HG03025 (cell line): Measurements from ENCODE around the gene PTGES3L.

Experiments used
- ATAC-seq: cut with Tn5 transposase; IDR thresholded peaks from one replicate; pipeline ENCODE4 v1.9.1; 2021; ENCODE audit warnings: mild to moderate bottlenecking, moderate library complexity; ENCODE audit not compliant: unreplicated experiment, low FRiP score

Gene PTGES3L

GRCh38 chr17:42979511-42980273, at the start of gene PTGES3L:
TSS of gene PTGES3L (minus strand) at chr17:42980080. CDS start at chr17:42980053, 27 bp downstream.
- ATAC-seq, result no peak

- no peak for ATAC-seq
These were observed 48.5 kb upstream of the PTGES3L start for GRCh38 chr17:43028221-43028861.

DNA sequence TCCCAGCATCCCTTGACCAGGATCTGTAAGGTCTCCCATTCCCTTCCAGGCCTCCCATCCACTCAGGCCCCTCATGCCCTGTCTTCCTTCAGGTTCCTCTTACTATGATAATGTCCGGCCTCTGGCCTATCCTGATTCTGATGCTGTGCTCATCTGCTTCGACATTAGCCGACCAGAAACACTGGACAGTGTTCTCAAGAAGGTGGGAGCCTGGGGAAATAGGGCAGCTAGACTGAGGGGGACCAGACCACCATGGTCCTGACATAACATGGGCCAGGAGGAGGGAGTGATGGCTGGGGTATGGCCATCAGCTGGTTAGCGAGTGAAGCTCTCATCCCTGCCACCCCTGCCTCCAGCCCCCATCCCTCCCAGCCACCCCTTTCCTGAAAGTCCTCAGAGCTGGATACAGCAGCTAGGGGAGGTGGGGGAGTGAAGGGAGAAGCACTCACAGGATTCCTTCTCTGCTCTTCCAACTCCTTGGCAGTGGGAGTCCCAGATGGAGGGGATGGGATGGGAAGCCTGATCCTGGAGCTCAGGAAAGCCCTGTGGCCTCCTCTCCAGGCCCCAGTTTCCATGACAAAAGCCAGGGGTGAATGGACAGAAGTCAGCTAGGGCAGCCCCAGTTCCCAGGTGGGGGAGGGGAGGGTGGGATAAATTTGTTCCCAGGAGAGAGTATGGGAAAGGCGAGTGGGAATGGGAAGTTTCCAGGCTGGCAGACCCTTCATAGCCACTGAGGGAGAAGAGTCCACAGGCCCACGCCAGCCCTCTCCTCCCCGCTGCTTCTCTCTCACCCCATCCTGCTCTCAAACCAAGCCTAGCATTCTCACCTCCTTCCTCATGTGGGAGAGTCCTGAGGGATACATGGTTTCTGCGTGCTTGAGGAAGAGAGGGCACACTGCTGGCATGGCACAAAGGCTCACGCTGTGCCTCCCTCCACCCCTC, 47.5 kb upstream of the PTGES3L start:
- ATAC-seq, result no peak

DNA sequence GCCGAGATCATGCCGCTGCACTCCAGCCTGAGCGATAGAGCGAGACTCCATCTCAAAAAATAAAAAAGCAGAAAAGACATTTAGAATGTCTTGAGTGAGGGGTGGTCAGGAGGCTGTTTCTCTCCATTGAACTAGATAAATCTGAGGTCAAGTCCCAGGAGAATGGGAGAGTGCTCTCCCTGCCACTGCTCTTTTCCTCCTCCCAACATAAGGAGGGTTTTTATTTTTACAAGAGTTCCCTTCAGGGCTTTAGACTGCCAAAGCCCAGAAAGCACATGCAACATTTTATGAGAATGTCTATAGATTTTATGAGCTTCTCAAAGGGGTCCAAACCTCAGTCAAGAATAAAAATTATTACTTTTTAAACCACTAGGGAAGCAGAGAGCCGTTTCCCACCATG, 46.7 kb upstream of the PTGES3L start:
- no peak for ATAC-seq

DNA sequence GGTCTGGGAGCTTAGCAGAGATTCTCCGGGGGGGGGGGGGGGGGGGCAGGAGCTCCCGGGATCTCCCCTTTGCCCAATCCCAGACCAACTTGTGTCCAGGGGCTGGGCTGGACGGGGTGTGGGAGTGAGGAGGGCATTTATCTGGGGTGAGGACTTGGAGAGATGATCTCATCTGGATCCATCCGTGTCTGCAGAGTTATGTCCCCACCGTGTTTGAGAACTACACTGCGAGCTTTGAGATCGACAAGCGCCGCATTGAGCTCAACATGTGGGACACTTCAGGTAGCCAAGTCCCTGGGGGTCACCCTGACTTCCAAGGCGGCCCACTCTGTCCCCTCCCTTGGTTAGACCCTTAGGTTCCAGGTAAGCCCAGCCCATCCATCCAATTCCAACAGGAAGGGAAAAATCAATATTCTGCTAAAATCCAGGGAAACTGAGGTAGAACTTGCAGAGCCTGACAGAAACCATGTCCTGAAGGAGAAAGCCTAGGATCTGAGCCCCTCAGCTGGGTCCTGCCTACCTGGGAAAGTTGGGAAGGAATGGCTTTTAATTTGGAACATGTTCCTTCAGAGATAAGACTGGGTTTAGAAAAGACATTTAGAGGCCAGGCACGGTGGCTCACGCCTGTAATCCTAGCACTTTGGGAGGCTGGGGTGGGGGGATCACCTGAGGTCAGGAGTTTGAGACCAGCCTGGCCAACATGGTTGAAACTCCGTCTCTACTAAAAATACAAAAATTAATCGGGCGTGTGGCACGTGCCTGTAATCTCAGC, 46.1 kb upstream of the PTGES3L start:
- no peak for ATAC-seq

DNA sequence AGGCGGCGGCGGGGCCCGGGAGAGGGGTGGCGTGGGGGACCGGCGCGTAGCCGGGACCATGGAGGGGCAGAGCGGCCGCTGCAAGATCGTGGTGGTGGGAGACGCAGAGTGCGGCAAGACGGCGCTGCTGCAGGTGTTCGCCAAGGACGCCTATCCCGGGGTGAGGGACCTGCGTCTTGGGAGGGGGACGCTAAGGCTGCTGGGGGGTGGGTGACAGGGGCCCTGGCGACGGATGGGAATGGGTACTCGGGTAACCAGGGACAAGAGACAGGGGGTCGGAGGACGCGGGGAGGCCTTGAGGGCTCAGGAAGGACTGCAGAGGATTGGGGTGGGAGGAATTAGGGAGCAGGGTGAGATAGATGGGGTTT, 45.4 kb upstream of the PTGES3L start:
- ATAC-seq, result no peak

- ATAC-seq, result no peak
These were observed 44.8 kb upstream of the PTGES3L start, which contains the start of gene RND2 for GRCh38 chr17:43024407-43025289. TSS of gene RND2 (plus strand) at chr17:43025231. CDS start at chr17:43025348, 117 bp downstream.

DNA sequence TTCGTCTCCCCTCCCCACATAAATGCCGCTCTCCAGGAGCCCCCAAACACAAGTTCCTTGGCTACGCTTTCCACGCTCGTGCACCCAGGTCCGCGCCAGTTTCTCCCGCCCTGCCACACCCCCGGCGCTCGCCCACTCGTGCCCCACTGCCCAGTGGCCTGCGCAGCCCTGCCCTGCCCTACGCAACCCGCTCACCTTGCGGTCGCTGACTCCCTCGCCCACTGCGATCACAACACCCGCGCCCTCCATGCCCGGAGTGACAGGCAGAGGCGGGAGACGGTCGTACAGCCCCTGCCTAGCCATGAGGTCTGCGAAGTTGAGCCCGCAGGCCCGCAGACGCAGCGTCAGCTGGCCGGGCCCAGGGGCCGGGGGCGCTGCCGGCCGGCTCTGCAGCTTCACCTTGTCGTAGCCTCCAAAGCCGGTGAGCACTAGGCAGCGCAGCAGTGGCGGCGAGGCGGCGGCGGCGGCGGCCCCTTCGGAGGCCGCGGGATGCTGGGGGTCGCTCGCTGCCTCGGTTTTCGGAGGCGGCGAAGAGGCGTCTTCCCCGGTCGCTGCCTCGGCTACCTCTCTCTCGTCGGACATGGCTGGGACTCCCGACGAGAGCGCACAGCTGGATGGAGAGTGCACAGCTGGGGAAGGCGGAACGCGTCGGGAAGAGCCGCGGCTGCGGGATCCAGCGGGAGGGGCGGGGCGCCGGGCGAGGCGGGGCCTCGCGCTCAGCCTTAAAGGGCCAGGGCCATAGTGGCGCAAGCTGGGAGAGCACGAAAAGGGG, 42.0 kb upstream of the PTGES3L start, which contains the start of gene VAT1:
Gene VAT1, minus strand, starts transcription at position 645 of the 772 bp plus-strand sequence. Its CDS starts 63 bp downstream, at position 582.
- no peak for ATAC-seq

- ATAC-seq, result no peak
These were observed 41.2 kb upstream of the PTGES3L start for GRCh38 chr17:43020789-43021740.

- ATAC-seq, result no peak
These were observed 40.2 kb upstream of the PTGES3L start for GRCh38 chr17:43020030-43020621.

- no peak for ATAC-seq
These were observed 39.5 kb upstream of the PTGES3L start for GRCh38 chr17:43019418-43019817.

GRCh38 chr17:43018932-43019331, 39.1 kb upstream of the PTGES3L start:
- ATAC-seq, result no peak

GRCh38 chr17:43018008-43018853, 38.4 kb upstream of the PTGES3L start:
- no peak for ATAC-seq

DNA sequence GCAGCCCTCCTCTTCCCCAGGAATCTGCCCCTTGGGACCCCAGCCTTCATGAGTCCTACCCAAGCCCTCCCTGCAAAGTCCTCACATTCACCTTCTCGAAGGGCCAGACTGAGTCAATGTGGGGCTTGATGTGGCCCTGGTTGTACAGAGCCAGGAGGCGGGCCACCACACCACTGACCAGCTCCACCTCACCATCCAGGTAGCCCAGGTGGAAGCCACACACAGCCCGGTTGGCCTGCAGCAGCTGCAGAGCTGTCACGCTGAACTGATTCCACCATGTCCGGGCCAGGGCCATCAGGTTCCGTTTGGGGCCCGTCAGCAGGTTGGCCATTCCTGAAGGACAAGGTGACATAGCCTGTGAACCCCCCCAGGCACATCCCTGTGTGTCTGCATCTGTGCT, 36.3 kb upstream of the PTGES3L start:
- ATAC-seq, result no peak

GRCh38 chr17:43015579-43015978, 35.7 kb upstream of the PTGES3L start:
- no peak for ATAC-seq
